ENCODE data around the gene IRF4.
A peak's percentile ranks its signal among the peaks of the same experiment; 100 is the strongest.

Gene IRF4

GRCh38 chr6:362924-363249 is 28.7 kb upstream of the IRF4 start:
- TF ChIP-seq CTCF (IDR thresholded peaks at IDR 0.05; ENCODE audit: low read depth, low read length, missing control alignments): no peak
- no peak overlapping the region for H3K4me3 ChIP-seq (ENCODE audit: low read depth, low read length)
- DNase-seq (ENCODE audit: low read depth): no peak

GRCh38 chr6:363291-363690 is 28.3 kb upstream of the IRF4 start:
- no peak overlapping the region for H3K4me3 ChIP-seq (ENCODE audit: low read depth, low read length)
- no peak for DNase-seq (ENCODE audit: low read depth)
- TF ChIP-seq CTCF (IDR thresholded peaks at IDR 0.05; ENCODE audit: low read depth, low read length, missing control alignments): no peak

GRCh38 chr6:363909-364308 is 27.6 kb upstream of the IRF4 start:
- no peak for TF ChIP-seq CTCF (IDR thresholded peaks at IDR 0.05; ENCODE audit: low read depth, low read length, missing control alignments)
- no peak overlapping the region for H3K4me3 ChIP-seq (ENCODE audit: low read depth, low read length)
- no peak for DNase-seq (ENCODE audit: low read depth)

GRCh38 chr6:364609-365540 is 26.7 kb upstream of the IRF4 start:
- peak; percentile 57 for DNase-seq (ENCODE audit: low read depth)
- no peak for TF ChIP-seq CTCF (IDR thresholded peaks at IDR 0.05; ENCODE audit: low read depth, low read length, missing control alignments)
- H3K4me3 ChIP-seq (ENCODE audit: low read depth, low read length): no peak overlapping the region

- no peak for DNase-seq (ENCODE audit: low read depth)
- no peak overlapping the region for H3K4me3 ChIP-seq (ENCODE audit: low read depth, low read length)
- no peak for TF ChIP-seq CTCF (IDR thresholded peaks at IDR 0.05; ENCODE audit: low read depth, low read length, missing control alignments)
Observed at GRCh38 chr6:365835-366234, 25.7 kb upstream of the IRF4 start.

GRCh38 chr6:366389-367297 is 24.9 kb upstream of the IRF4 start:
- no peak for DNase-seq (ENCODE audit: low read depth)
- no peak overlapping the region for H3K4me3 ChIP-seq (ENCODE audit: low read depth, low read length)
- no peak for TF ChIP-seq CTCF (IDR thresholded peaks at IDR 0.05; ENCODE audit: low read depth, low read length, missing control alignments)

All from GM12864 (cell line).